MM.1S (cell line): ENCODE data around the gene RPL3.

Source experiments
- DNase-seq: peaks from one replicate; pipeline ENCODE4 v3.0.0-alpha.2; 2015
- H2AFZ ChIP-seq: fragments of 300-600 bp; sonication (generic); 2 replicates; pipeline ENCODE4 v1.6.0; 2016; ENCODE audit warnings: antibody characterized with exemption, low read length
- H3F3A ChIP-seq: fragments of 300-600 bp; sonication (generic); 2 replicates; pipeline ENCODE4 v1.6.1; 2016; ENCODE audit warnings: mild to moderate bottlenecking, antibody characterized with exemption, low read length, moderate library complexity, mixed read lengths; ENCODE audit not compliant: insufficient read depth
- H3K27ac ChIP-seq: fragments of 300-600 bp; sonication (generic); 2 replicates; pipeline ENCODE4 v1.5.1; 2016; ENCODE audit warnings: mild to moderate bottlenecking, low read length
- H3K27me3 ChIP-seq: fragments of 300-600 bp; sonication (generic); replicated peaks from 2 replicates; pipeline ENCODE4 v1.6.0; 2016; ENCODE audit warnings: low read length; ENCODE audit not compliant: insufficient read depth
- H3K36me3 ChIP-seq: fragments of 300-600 bp; sonication (generic); replicated peaks from 2 replicates; pipeline ENCODE4 v1.6.1; 2016; ENCODE audit warnings: mild to moderate bottlenecking, low read length, mixed read lengths; ENCODE audit not compliant: insufficient read depth
- H3K4me1 ChIP-seq: fragments of 300-600 bp; sonication (generic); 2 replicates; pipeline ENCODE4 v1.6.1; 2016; ENCODE audit warnings: low read length, mixed read lengths
- H3K4me2 ChIP-seq: fragments of 300-600 bp; sonication (generic); 2 replicates; pipeline ENCODE4 v1.6.0; 2016; ENCODE audit warnings: low read depth, low read length
- H3K4me3 ChIP-seq: fragments of 300-600 bp; sonication (generic); 2 replicates; pipeline ENCODE4 v1.5.1; 2016; ENCODE audit warnings: low read length, mixed read lengths
- H3K79me2 ChIP-seq: fragments of 300-600 bp; sonication (generic); 2 replicates; pipeline ENCODE4 v1.6.1; 2016; ENCODE audit warnings: mixed run types, low read length, mixed read lengths
- H3K9ac ChIP-seq: fragments of 300-600 bp; sonication (generic); 2 replicates; pipeline ENCODE4 v1.6.1; 2016; ENCODE audit warnings: low read length, mixed read lengths
- H3K9me2 ChIP-seq: fragments of 300-600 bp; sonication (generic); replicated peaks from 2 replicates; pipeline ENCODE4 v1.6.1; 2016; ENCODE audit warnings: mild to moderate bottlenecking, low read length, mixed read lengths; ENCODE audit not compliant: insufficient read depth
- H3K9me3 ChIP-seq: fragments of 300-600 bp; sonication (generic); replicated peaks from 2 replicates; pipeline ENCODE4 v1.6.1; 2016; ENCODE audit warnings: mild to moderate bottlenecking, low read length, mixed read lengths; ENCODE audit not compliant: insufficient read depth
- H4K20me1 ChIP-seq: fragments of 300-600 bp; sonication (generic); 2 replicates; pipeline ENCODE4 v1.6.1; 2016; ENCODE audit warnings: mild to moderate bottlenecking, low read length, moderate library complexity, mixed read lengths; ENCODE audit not compliant: insufficient read depth
- CTCF ChIP-seq: fragments of 300-600 bp; sonication (generic); IDR thresholded peaks from 2 replicates; pipeline ENCODE4 v1.5.1; 2016; ENCODE audit warnings: antibody characterized with exemption, low read length, mixed read lengths
- EZH2 ChIP-seq: fragments of 300-600 bp; sonication (generic); optimal IDR thresholded peaks from 2 replicates; pipeline ENCODE3; 2017; ENCODE audit warnings: low read depth, mild to moderate bottlenecking, antibody characterized with exemption, low read length, mixed read lengths
- EZH2phosphoT487 ChIP-seq: fragments of 300-600 bp; sonication (generic); IDR thresholded peaks from 2 replicates; pipeline ENCODE4 v1.6.1; 2018; ENCODE audit warnings: antibody characterized with exemption, low read length

RPL3 gene

DNA sequence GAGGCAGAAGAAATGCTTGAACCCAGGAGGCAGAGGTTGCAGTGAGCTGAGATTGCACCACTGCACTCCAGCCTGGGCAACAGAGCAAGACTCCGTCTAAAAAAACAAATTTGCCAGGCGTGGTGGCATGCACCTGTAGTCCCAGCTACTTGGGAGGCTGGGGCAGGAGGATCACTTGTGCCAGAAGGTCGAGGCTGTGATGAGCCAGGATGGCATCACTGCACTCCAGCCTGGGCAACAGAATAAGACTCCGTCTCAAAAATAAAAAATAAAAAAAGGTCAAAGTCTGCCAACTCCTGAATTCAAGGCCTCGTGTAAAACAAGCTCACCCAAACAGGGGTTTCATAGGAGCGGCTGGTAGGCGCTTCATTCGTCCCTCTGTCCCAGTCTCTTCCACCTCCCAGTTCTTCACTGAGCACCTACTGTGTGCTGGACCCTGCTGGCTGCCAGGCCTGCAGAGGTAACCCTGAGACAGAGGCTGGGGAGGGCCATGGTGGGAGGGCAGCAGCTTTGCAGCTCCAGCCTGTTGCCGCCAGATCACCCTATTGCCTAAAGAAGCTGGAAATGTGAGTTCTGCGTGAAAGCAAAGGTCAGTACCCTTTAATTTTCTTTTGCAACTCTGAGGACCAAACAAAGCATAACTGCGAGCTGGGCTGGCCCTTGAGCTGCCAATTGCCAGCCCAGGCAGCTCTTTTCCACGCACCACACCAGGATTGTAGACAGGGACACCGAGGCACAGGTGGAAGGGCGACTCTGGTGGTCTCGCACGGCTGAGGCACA, 15.3 kb downstream of the RPL3 start:
- Histone ChIP-seq H3K4me1 (0 out of 2 replicates have a peak, but pooled peaks cover 4% of the 10 kb centered on the region), H3K79me2 (no peaks in the 10 kb centered on the region), H3K9me2 (no peaks in the 10 kb centered on the region), H3K4me2 (no peak overlapping the region), H4K20me1 (no peaks in the 10 kb centered on the region), H3K36me3 (no peaks in the 10 kb centered on the region), H3K27ac (no peak overlapping the region), H3K4me3 (no peak overlapping the region), H3K27me3 (no peaks in the 10 kb centered on the region), H2AFZ (no peak overlapping the region), H3K9me3 (no peaks in the 10 kb centered on the region), H3F3A (peaks cover 7% of the 10 kb centered on the region), H3K9ac (no peak overlapping the region)
- no peak for DNase-seq
- TF ChIP-seq EZH2phosphoT487: no peak
- TF ChIP-seq CTCF: no peak
- no peak for TF ChIP-seq EZH2

GRCh38 chr22:39303358-39303757, 16.1 kb downstream of the RPL3 start:
- no peak overlapping the region for H2AFZ ChIP-seq
- no peak for DNase-seq
- TF ChIP-seq EZH2phosphoT487 (no peak), EZH2 (no peak)
- no peaks in the 10 kb centered on the region for H3K27me3 ChIP-seq
- no peak overlapping the region for H3K9ac ChIP-seq
- H3K4me2 ChIP-seq: no peak overlapping the region
- H3K4me3 ChIP-seq: no peak overlapping the region
- H3K27ac ChIP-seq: no peak overlapping the region
- no peaks in the 10 kb centered on the region for H3K9me3 ChIP-seq
- H3K4me1 ChIP-seq: no peaks in the 10 kb centered on the region
- no peaks in the 10 kb centered on the region for H4K20me1 ChIP-seq
- H3K79me2 ChIP-seq: no peaks in the 10 kb centered on the region
- H3F3A ChIP-seq: peaks cover under 1% of the 10 kb centered on the region
- H3K9me2 ChIP-seq: no peaks in the 10 kb centered on the region
- H3K36me3 ChIP-seq: no peaks in the 10 kb centered on the region

DNA sequence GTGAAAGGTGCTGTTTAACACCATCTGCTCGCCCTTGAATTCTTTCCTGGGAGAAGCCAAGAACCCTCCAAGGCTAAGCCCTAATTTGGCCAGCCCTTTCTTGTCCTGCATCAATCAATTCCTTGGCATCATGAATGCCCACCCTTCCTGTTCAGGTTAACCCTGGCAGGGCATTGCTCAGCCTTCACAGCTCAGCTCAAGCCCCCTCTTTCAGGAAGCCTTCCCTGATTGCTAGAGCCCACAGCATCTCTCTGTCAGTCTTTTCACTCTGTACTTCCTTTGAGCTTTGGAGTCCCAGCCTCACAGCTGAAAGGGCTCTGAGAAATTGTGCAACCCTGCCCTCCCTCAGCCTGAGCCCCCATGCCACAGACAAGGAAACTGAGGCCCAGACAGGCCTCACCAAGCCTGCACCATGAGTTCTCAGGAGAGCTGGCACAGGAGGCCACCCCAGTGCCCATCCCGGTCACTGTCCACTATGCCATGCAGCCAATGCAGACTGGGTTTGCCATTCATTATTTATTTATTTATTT, 16.9 kb downstream of the RPL3 start:
- H3K27me3 ChIP-seq: no peaks in the 10 kb centered on the region
- H3K9ac ChIP-seq: no peak overlapping the region
- H3F3A ChIP-seq: no peaks in the 10 kb centered on the region
- H3K4me2 ChIP-seq: no peak overlapping the region
- no peak overlapping the region for H2AFZ ChIP-seq
- TF ChIP-seq EZH2phosphoT487 (no peak), CTCF (no peak), EZH2 (no peak)
- peaks cover 4% of the 10 kb centered on the region for H3K4me1 ChIP-seq
- no peaks in the 10 kb centered on the region for H3K9me3 ChIP-seq
- H4K20me1 ChIP-seq: no peaks in the 10 kb centered on the region
- no peaks in the 10 kb centered on the region for H3K79me2 ChIP-seq
- no peaks in the 10 kb centered on the region for H3K36me3 ChIP-seq
- no peak overlapping the region for H3K27ac ChIP-seq
- no peak overlapping the region for H3K4me3 ChIP-seq
- H3K9me2 ChIP-seq: no peaks in the 10 kb centered on the region
- no peak for DNase-seq

- Histone ChIP-seq H2AFZ (no peak overlapping the region), H4K20me1 (no peaks in the 10 kb centered on the region), H3K9ac (no peak overlapping the region), H3K79me2 (no peaks in the 10 kb centered on the region), H3K4me1 (peaks cover 9% of the 10 kb centered on the region), H3K4me2 (no peak overlapping the region), H3K9me3 (no peaks in the 10 kb centered on the region), H3K36me3 (no peaks in the 10 kb centered on the region), H3K9me2 (no peaks in the 10 kb centered on the region), H3K27me3 (no peaks in the 10 kb centered on the region), H3F3A (no peaks in the 10 kb centered on the region), H3K27ac (no peak overlapping the region), H3K4me3 (no peak overlapping the region)
- TF ChIP-seq EZH2: no peak
- TF ChIP-seq CTCF: no peak
- no peak for TF ChIP-seq EZH2phosphoT487
- DNase-seq: no peak
Observed at GRCh38 chr22:39301926-39302325, 17.5 kb downstream of the RPL3 start.
